ENCODE data around the gene JAGN1.

The JAGN1 gene

GRCh38 chr3:9902372-9903237, 12.2 kb downstream of the JAGN1 start, which contains the start of gene IL17RE:
Gene IL17RE, plus strand, starts transcription at chr3:9902848. Its CDS starts 85 bp downstream, at chr3:9902933.
- peaks cover 7 to 64% (median 48%) of the 10 kb centered on the region in 4 experiments for H3K4me1 ChIP-seq (ENCODE audit: control extremely low read depth in 1 of 4, control insufficient read depth in 4 of 4, insufficient read depth in 4 of 4, low read length in 3 of 4)
- peaks cover 0 to 9% (median 0%) of the 10 kb centered on the region in 4 experiments for H3K36me3 ChIP-seq (ENCODE audit: control insufficient read depth in 4 of 4, insufficient read depth in 4 of 4, low read length in 3 of 4)
- no peaks in the 10 kb centered on the region for H3K9me3 ChIP-seq (ENCODE audit: control extremely low read depth in 1 of 5, control insufficient read depth in 4 of 5, insufficient read depth in 2 of 5, low read depth in 1 of 5, low read length in 4 of 5)
- no peak for DNase-seq
- H3K4me3 ChIP-seq (ENCODE audit: control insufficient read depth in 1 of 7, extremely low read depth in 1 of 7, insufficient read depth in 4 of 7, low read depth in 2 of 7, low read length in 6 of 7) = peak within 1 kb of the TSS in 6 of 7 experiments; percentile 1 to 53 (median 22)
- CTCF ChIA-PET = interaction anchor here (0.7 to 6.3 kb wide), 11 partner anchors 9 to 61 kb away, joined by 3 to 48 read pairs (median 4); partner anchors contain the start of genes CIDEC and JAGN1
- POLR2A ChIA-PET = interaction anchor here (0.7 to 2.4 kb wide), 3 partner anchors 9 to 30 kb away, joined by 3 to 11 read pairs (median 4); no protein-coding TSS in a partner anchor
- 87% methylated on average over 10 of the region's 13 CpGs for WGBS (ENCODE audit: insufficient coverage)
- no peak within 1 kb of the TSS for H3K27ac ChIP-seq (ENCODE audit: insufficient read depth in 1 of 2, low read depth in 1 of 2, low read length in 2 of 2, poor library complexity in 1 of 2, severe bottlenecking in 2 of 2)
- H3K27me3 ChIP-seq (replicated peaks in 2 of 5; ENCODE audit: control insufficient read depth in 4 of 5, insufficient read depth in 5 of 5, low read length in 4 of 5) = no peaks in the 10 kb centered on the region

- Histone ChIP-seq H3K4me3 (ENCODE audit: control insufficient read depth in 1 of 7, extremely low read depth in 1 of 7, insufficient read depth in 4 of 7, low read depth in 2 of 7, low read length in 6 of 7) (peak overlapping the region in 4 of 7 experiments; percentile 15 to 53 (median 28)), H3K27ac (ENCODE audit: insufficient read depth in 1 of 2, low read depth in 1 of 2, low read length in 2 of 2, poor library complexity in 1 of 2, severe bottlenecking in 2 of 2) (no peak overlapping the region), H3K36me3 (ENCODE audit: control insufficient read depth in 4 of 4, insufficient read depth in 4 of 4, low read length in 3 of 4) (peaks cover 0 to 15% (median 0%) of the 10 kb centered on the region in 4 experiments), H3K4me1 (ENCODE audit: control extremely low read depth in 1 of 4, control insufficient read depth in 4 of 4, insufficient read depth in 4 of 4, low read length in 3 of 4) (peaks cover 7 to 58% (median 43%) of the 10 kb centered on the region in 4 experiments), H3K9me3 (ENCODE audit: control extremely low read depth in 1 of 5, control insufficient read depth in 4 of 5, insufficient read depth in 2 of 5, low read depth in 1 of 5, low read length in 4 of 5) (no peaks in the 10 kb centered on the region), H3K27me3 (replicated peaks in 2 of 5; ENCODE audit: control insufficient read depth in 4 of 5, insufficient read depth in 5 of 5, low read length in 4 of 5) (no peaks in the 10 kb centered on the region)
- ChIA-PET POLR2A (interaction anchor here (0.8 to 2.4 kb wide), 2 partner anchors 9 to 29 kb away, joined by 3 to 11 read pairs; no protein-coding TSS in a partner anchor), CTCF (interaction anchor here (1.3 to 6.3 kb wide), 6 partner anchors 9 to 29 kb away, joined by 3 to 48 read pairs (median 10); no protein-coding TSS in a partner anchor)
- DNase-seq = no peak
- 42% methylated on average over 4 of the region's 4 CpGs for WGBS (ENCODE audit: insufficient coverage)
These were observed 12.8 kb downstream of the JAGN1 start for GRCh38 chr3:9903238-9903624.

DNA sequence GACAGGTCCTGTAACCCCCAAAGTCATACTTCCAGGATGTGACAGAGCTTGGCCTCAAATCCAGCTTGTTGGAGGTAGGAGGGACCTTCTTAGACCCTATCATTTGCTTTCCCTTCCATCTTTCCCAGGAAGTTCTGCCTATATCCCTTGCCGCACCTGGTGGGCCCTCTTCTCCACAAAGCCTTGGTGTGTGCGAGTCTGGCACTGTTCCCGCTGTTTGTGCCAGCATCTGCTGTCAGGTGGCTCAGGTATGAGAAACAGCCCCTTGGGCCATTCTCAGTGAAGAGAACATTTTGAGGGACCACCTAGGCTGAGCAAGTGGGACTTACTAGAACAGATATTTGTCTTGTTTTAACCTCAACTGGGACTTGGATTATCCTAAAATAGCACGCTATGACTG, 13.5 kb downstream of the JAGN1 start:
- H3K4me3 ChIP-seq (ENCODE audit: control insufficient read depth in 1 of 7, extremely low read depth in 1 of 7, insufficient read depth in 4 of 7, low read depth in 2 of 7, low read length in 6 of 7) = peak overlapping the region in 2 of 7 experiments; percentile 23 to 53
- CTCF ChIA-PET = interaction anchor here (2.8 to 6.3 kb wide), 2 partner anchors 9 to 10 kb away, joined by 12 to 48 read pairs; no protein-coding TSS in a partner anchor
- POLR2A ChIA-PET = no interaction called here
- peaks cover 7 to 51% (median 36%) of the 10 kb centered on the region in 4 experiments for H3K4me1 ChIP-seq (ENCODE audit: control extremely low read depth in 1 of 4, control insufficient read depth in 4 of 4, insufficient read depth in 4 of 4, low read length in 3 of 4)
- no peak for DNase-seq
- WGBS (ENCODE audit: insufficient coverage) = 95% methylated on average over 3 of the region's 4 CpGs
- no peak overlapping the region for H3K27ac ChIP-seq (ENCODE audit: insufficient read depth in 1 of 2, low read depth in 1 of 2, low read length in 2 of 2, poor library complexity in 1 of 2, severe bottlenecking in 2 of 2)
- H3K27me3 ChIP-seq (replicated peaks in 2 of 5; ENCODE audit: control insufficient read depth in 4 of 5, insufficient read depth in 5 of 5, low read length in 4 of 5) = no peaks in the 10 kb centered on the region
- H3K36me3 ChIP-seq (ENCODE audit: control insufficient read depth in 4 of 4, insufficient read depth in 4 of 4, low read length in 3 of 4) = peaks cover 0 to 21% (median 0%) of the 10 kb centered on the region in 4 experiments
- no peaks in the 10 kb centered on the region for H3K9me3 ChIP-seq (ENCODE audit: control extremely low read depth in 1 of 5, control insufficient read depth in 4 of 5, insufficient read depth in 2 of 5, low read depth in 1 of 5, low read length in 4 of 5)

- ChIA-PET CTCF (interaction anchor here (1.2 to 1.6 kb wide), 2 partner anchors 13 to 24 kb away, joined by 3 to 4 read pairs; no protein-coding TSS in a partner anchor), POLR2A (no interaction called here)
- peaks cover 0 to 34% (median 0%) of the 10 kb centered on the region in 4 experiments for H3K36me3 ChIP-seq (ENCODE audit: control insufficient read depth in 4 of 4, insufficient read depth in 4 of 4, low read length in 3 of 4)
- no peak overlapping the region for H3K27ac ChIP-seq (ENCODE audit: insufficient read depth in 1 of 2, low read depth in 1 of 2, low read length in 2 of 2, poor library complexity in 1 of 2, severe bottlenecking in 2 of 2)
- peak in 1 of 3 donors; percentile 32 for DNase-seq
- 87% methylated on average over 4 of the region's 5 CpGs for whole genome bisulfite sequencing (ENCODE audit: insufficient coverage)
- no peaks in the 10 kb centered on the region for H3K27me3 ChIP-seq (replicated peaks in 2 of 5; ENCODE audit: control insufficient read depth in 4 of 5, insufficient read depth in 5 of 5, low read length in 4 of 5)
- no peak overlapping the region for H3K4me3 ChIP-seq (ENCODE audit: control insufficient read depth in 1 of 7, extremely low read depth in 1 of 7, insufficient read depth in 4 of 7, low read depth in 2 of 7, low read length in 6 of 7)
- H3K4me1 ChIP-seq (ENCODE audit: control extremely low read depth in 1 of 4, control insufficient read depth in 4 of 4, insufficient read depth in 4 of 4, low read length in 3 of 4) = peaks cover 2 to 31% (median 29%) of the 10 kb centered on the region in 4 experiments
- H3K9me3 ChIP-seq (ENCODE audit: control extremely low read depth in 1 of 5, control insufficient read depth in 4 of 5, insufficient read depth in 2 of 5, low read depth in 1 of 5, low read length in 4 of 5) = no peaks in the 10 kb centered on the region
These were observed 16.1 kb downstream of the JAGN1 start for GRCh38 chr3:9906480-9906879.

- no peak overlapping the region for H3K27ac ChIP-seq (ENCODE audit: insufficient read depth in 1 of 2, low read depth in 1 of 2, low read length in 2 of 2, poor library complexity in 1 of 2, severe bottlenecking in 2 of 2)
- ChIA-PET POLR2A (no interaction called here), CTCF (interaction anchor here (1.4 to 1.6 kb wide), 2 partner anchors 13 to 19 kb away, joined by 3 to 4 read pairs; no protein-coding TSS in a partner anchor)
- DNase-seq = no peak
- no peak overlapping the region for H3K4me3 ChIP-seq (ENCODE audit: control insufficient read depth in 1 of 7, extremely low read depth in 1 of 7, insufficient read depth in 4 of 7, low read depth in 2 of 7, low read length in 6 of 7)
- peaks cover 0 to 34% (median under 1%) of the 10 kb centered on the region in 4 experiments for H3K36me3 ChIP-seq (ENCODE audit: control insufficient read depth in 4 of 4, insufficient read depth in 4 of 4, low read length in 3 of 4)
- H3K4me1 ChIP-seq (ENCODE audit: control extremely low read depth in 1 of 4, control insufficient read depth in 4 of 4, insufficient read depth in 4 of 4, low read length in 3 of 4) = peaks cover 5 to 26% (median 24%) of the 10 kb centered on the region in 4 experiments
- 100% methylated on average over 1 of the region's 3 CpGs for WGBS (ENCODE audit: insufficient coverage)
- H3K27me3 ChIP-seq (replicated peaks in 2 of 5; ENCODE audit: control insufficient read depth in 4 of 5, insufficient read depth in 5 of 5, low read length in 4 of 5) = no peaks in the 10 kb centered on the region
- H3K9me3 ChIP-seq (ENCODE audit: control extremely low read depth in 1 of 5, control insufficient read depth in 4 of 5, insufficient read depth in 2 of 5, low read depth in 1 of 5, low read length in 4 of 5) = peaks cover 0 to 4% (median 0%) of the 10 kb centered on the region in 5 experiments
These were observed 17.9 kb downstream of the JAGN1 start for GRCh38 chr3:9908286-9908685.

DNA sequence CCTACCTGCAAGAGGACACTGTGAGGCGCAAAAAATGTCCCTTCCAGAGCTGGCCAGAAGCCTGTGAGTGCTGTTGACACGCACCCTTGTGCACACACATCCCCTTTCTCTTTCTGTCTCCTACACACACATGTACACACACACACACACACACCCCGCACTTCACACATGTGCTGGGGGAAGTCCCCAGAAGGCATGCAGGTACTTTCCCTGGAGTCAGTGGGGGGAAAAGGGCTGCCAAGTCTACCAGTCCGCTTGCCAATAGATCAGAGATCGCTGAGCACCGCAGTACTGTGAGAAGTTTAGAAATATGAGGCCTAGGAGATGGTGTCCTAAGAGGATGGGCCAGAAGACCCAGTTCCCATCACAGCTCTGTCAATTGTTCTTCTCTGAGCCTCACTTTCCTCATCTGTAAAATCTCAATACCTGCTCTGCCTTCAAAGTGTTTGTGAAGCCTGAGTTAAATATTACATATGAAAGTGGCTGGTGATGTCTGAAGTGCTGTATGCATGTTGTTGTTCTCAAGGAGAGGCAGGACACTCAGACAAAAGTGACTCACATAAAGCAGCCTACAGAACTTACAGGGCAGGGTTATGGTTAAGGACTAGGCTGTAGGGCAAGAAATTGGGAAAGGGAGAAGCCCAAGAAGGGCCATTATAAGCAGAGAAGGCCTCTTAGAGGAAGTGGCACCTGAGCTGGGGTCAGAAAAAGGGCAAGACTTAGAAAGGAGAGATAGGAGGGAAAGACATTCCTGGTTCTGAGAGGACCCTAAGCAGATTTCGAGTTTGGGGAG, 19.0 kb downstream of the JAGN1 start:
- Histone ChIP-seq H3K36me3 (ENCODE audit: control insufficient read depth in 4 of 4, insufficient read depth in 4 of 4, low read length in 3 of 4) (peaks cover 0 to 34% (median under 1%) of the 10 kb centered on the region in 4 experiments), H3K4me1 (ENCODE audit: control extremely low read depth in 1 of 4, control insufficient read depth in 4 of 4, insufficient read depth in 4 of 4, low read length in 3 of 4) (peaks cover 2 to 28% (median 25%) of the 10 kb centered on the region in 4 experiments), H3K27ac (ENCODE audit: insufficient read depth in 1 of 2, low read depth in 1 of 2, low read length in 2 of 2, poor library complexity in 1 of 2, severe bottlenecking in 2 of 2) (no peak overlapping the region), H3K4me3 (ENCODE audit: control insufficient read depth in 1 of 7, extremely low read depth in 1 of 7, insufficient read depth in 4 of 7, low read depth in 2 of 7, low read length in 6 of 7) (no peak overlapping the region), H3K27me3 (replicated peaks in 2 of 5; ENCODE audit: control insufficient read depth in 4 of 5, insufficient read depth in 5 of 5, low read length in 4 of 5) (no peaks in the 10 kb centered on the region), H3K9me3 (ENCODE audit: control extremely low read depth in 1 of 5, control insufficient read depth in 4 of 5, insufficient read depth in 2 of 5, low read depth in 1 of 5, low read length in 4 of 5) (peaks cover 0 to 4% (median 0%) of the 10 kb centered on the region in 5 experiments)
- ChIA-PET POLR2A (no interaction called here), CTCF (interaction anchor here (0.9 to 1.6 kb wide), 5 partner anchors 11 to 43 kb away, joined by 3 to 4 read pairs (median 3); partner anchors contain the start of gene CRELD1)
- WGBS (ENCODE audit: insufficient coverage) = 93% methylated on average over 7 of the region's 7 CpGs
- peak in 1 of 3 donors; percentile 30 for DNase-seq
